ENCODE measurements around the gene CLCF1. TPM values are rescaled to one million over a fixed set of nuclear protein-coding genes. Genes with fewer than 3 reads are reported as not detected.

Gene CLCF1
- total RNA-seq, 6 experiments from 2014 or later: 8.9 to 12.8 (median 10.5) TPM

DNA sequence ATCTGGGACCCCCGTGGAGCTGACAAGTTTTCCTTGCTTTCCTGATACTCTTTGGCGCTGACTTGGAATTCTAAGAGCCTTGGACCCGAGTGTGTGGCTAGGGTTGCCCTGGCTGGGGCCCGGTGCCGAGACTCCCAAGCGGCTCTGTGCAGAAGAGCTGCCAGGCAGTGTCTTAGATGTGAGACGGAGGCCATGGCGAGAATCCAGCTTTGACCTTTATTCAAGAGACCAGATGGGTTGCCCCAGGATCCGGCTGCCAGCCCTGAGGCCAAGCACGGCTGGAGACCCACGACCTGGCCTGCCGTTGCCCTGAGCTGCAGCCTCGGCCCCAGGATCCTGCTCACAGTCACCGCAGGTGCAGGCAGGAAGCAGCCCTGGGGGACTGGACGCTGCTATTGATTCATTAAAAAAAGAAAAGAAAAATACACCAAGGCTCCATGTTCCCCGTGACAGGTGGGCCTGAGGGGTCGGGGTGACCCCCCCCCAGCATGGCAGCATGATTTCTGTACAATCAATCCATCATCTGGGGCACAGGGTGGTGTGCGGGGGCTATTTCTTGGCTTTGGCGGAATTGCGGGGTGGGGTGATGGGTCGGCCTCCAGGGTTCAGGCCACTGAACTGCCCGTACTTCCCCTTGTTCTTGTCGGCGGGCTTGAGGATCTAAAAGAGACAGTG, 24.7 kb upstream of the CLCF1 start:
- H3K36me3 Mint-ChIP-seq (ENCODE audit: low read depth): peaks cover 7% of the 10 kb centered on the region; the same call in 1 of the 2 replicates
- no peaks in the 10 kb centered on the region; the same call in 1 of the 2 replicates for H3K27me3 Mint-ChIP-seq (ENCODE audit: insufficient read depth)
- no peaks in the 10 kb centered on the region for H3K9me3 Mint-ChIP-seq
- H3K27ac Mint-ChIP-seq: no peak overlapping the region
- peaks cover 9% of the 10 kb centered on the region for H3K4me1 Mint-ChIP-seq (ENCODE audit: low read depth)
- DNase-seq: no peak
- H3K4me3 Mint-ChIP-seq: no peak overlapping the region
- TF ChIP-seq, protein P1, sequence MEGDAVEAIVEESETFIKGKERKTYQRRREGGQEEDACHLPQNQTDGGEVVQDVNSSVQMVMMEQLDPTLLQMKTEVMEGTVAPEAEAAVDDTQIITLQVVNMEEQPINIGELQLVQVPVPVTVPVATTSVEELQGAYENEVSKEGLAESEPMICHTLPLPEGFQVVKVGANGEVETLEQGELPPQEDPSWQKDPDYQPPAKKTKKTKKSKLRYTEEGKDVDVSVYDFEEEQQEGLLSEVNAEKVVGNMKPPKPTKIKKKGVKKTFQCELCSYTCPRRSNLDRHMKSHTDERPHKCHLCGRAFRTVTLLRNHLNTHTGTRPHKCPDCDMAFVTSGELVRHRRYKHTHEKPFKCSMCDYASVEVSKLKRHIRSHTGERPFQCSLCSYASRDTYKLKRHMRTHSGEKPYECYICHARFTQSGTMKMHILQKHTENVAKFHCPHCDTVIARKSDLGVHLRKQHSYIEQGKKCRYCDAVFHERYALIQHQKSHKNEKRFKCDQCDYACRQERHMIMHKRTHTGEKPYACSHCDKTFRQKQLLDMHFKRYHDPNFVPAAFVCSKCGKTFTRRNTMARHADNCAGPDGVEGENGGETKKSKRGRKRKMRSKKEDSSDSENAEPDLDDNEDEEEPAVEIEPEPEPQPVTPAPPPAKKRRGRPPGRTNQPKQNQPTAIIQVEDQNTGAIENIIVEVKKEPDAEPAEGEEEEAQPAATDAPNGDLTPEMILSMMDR (IDR thresholded peaks at IDR 0.05): no peak

DNA sequence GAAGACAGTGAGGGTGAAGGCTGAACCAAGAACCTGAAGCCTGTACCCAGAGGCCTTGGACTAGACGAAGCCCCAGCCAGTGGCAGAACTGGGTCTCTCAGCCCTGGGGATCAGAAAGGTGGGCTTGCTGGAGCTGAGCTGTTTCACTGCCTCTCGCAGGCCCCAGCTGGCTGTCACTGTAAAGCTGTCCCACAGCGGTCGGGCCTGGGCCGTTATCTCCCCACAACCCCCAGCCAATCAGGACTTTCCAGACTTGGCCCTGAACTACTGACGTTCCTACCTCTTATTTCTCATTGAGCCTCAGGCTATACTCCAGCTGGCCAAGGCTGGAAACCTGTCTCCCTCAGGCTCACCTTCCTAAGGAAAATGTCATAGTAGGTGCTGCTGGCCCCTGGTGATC, 24.1 kb upstream of the CLCF1 start:
- no peak overlapping the region for H3K27ac Mint-ChIP-seq
- peaks cover 7% of the 10 kb centered on the region; the same call in 1 of the 2 replicates for H3K36me3 Mint-ChIP-seq (ENCODE audit: low read depth)
- peaks cover 13% of the 10 kb centered on the region for H3K4me1 Mint-ChIP-seq (ENCODE audit: low read depth)
- no peak overlapping the region for H3K4me3 Mint-ChIP-seq
- TF ChIP-seq, protein P1 (IDR thresholded peaks at IDR 0.05): no peak
- no peaks in the 10 kb centered on the region; the same call in 1 of the 2 replicates for H3K27me3 Mint-ChIP-seq (ENCODE audit: insufficient read depth)
- DNase-seq: no peak
- no peaks in the 10 kb centered on the region for H3K9me3 Mint-ChIP-seq

DNA sequence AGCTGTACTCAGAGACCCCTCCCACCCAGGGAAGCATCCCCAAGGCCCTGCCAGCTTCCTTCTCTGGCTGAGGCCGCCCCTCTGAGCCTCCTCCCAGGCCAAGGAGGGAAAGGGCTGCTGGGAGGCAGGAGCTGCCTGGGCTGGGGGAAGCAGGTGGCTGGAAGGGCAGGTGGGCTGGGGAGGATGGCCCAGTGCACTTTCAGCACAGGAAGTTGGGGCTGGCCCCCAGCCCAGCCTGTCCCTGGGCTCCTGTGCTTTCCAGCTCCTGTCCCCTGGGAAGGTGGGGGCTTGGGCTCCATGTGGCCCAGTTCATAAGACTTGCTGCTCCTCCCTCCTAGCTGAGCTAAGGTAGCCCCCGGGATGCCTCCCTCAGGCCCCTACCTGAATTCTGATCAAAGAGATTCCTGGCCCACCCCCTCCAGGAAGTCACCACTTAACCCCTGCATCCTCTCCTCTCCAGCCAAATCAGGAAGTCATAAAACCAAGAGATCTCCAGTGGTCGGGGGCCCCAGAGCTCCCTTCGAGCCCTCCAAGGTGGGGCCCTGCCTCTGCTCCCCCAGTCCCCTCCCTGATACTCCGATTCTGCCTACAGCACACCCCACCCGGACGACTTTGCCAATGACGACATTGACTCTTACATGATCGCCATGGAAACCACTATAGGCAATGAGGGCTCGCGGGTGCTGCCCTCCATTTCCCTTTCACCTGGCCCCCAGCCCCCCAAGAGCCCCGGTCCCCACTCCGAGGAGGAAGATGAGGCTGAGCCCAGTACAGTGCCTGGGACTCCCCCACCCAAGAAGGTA, 23.4 kb upstream of the CLCF1 start:
- no peak for DNase-seq
- H3K4me1 Mint-ChIP-seq (ENCODE audit: low read depth): peaks cover 15% of the 10 kb centered on the region
- peaks cover 7% of the 10 kb centered on the region; the same call in 1 of the 2 replicates for H3K36me3 Mint-ChIP-seq (ENCODE audit: low read depth)
- no peaks in the 10 kb centered on the region; the same call in 1 of the 2 replicates for H3K27me3 Mint-ChIP-seq (ENCODE audit: insufficient read depth)
- H3K4me3 Mint-ChIP-seq: no peak overlapping the region
- peak overlapping the region; percentile 38; the same call in 1 of the 2 replicates for H3K27ac Mint-ChIP-seq
- TF ChIP-seq, protein P1 (IDR thresholded peaks at IDR 0.05): no peak
- H3K9me3 Mint-ChIP-seq: no peaks in the 10 kb centered on the region

DNA sequence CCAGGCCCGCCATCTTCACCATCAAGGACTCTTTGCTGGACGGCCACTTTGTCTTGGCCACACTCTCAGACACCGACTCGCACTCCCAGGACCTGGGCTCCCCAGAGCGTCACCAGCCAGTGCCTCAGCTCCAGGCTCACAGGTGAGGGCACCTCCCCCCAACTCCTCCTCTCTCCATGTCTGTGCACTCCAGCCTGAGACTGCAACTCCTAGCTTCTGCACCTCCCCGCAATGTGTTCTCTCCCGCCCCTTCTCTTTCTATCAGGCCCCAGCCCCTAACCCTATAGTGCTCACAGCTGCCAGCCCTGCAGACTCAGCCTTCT, 22.8 kb upstream of the CLCF1 start:
- H3K4me3 Mint-ChIP-seq: no peak overlapping the region
- no peak for DNase-seq
- peaks cover 16% of the 10 kb centered on the region for H3K4me1 Mint-ChIP-seq (ENCODE audit: low read depth)
- no peaks in the 10 kb centered on the region for H3K9me3 Mint-ChIP-seq
- H3K36me3 Mint-ChIP-seq (ENCODE audit: low read depth): peaks cover 7% of the 10 kb centered on the region; the same call in 1 of the 2 replicates
- H3K27me3 Mint-ChIP-seq (ENCODE audit: insufficient read depth): no peaks in the 10 kb centered on the region; the same call in 1 of the 2 replicates
- peak overlapping the region; percentile 29; the same call in 1 of the 2 replicates for H3K27ac Mint-ChIP-seq
- TF ChIP-seq, protein P1 (IDR thresholded peaks at IDR 0.05): no peak

DNA sequence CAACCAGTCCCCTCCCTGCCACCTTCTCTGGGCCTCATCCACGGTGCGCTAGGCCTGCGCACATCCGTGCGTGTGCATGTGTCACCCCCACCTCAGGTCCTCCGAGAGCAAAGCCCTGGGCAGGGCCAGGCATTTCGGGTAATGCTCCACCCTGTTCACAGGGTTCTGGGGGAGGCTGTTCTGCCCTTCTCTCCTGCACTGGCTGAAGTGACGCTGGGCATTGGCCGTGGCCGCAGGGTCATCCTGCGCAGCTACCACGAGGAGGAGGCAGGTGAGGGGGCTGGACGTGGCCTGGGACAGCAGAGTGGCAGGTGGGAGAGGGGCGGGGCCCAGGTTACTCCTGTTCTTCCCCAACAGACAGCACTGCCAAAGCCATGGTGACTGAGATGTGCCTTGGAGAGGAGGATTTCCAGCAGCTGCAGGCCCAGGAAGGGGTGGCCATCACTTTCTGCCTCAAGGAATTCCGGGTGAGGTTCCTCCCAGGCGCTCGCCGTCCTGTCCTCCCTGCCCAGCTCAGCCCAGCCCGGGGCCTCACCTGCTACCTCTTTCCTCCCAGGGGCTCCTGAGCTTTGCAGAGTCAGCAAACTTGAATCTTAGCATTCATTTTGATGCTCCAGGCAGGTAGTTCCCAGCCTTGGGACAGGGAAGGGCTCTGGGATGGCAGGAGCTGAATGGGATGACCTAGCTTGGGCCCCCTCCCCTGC, 22.3 kb upstream of the CLCF1 start:
- Mint-ChIP-seq H3K27ac (peak overlapping the region; percentile 29; the same call in 1 of the 2 replicates), H3K4me3 (no peak overlapping the region)

More for the DNA sequence above, 22.3 kb upstream of the CLCF1 start:
- no peaks in the 10 kb centered on the region for H3K9me3 Mint-ChIP-seq
- TF ChIP-seq, protein P1 (IDR thresholded peaks at IDR 0.05): no peak
- DNase-seq: no peak
- H3K36me3 Mint-ChIP-seq (ENCODE audit: low read depth): peaks cover 6% of the 10 kb centered on the region; the same call in 1 of the 2 replicates
- no peaks in the 10 kb centered on the region; the same call in 1 of the 2 replicates for H3K27me3 Mint-ChIP-seq (ENCODE audit: insufficient read depth)
- peaks cover 20% of the 10 kb centered on the region for H3K4me1 Mint-ChIP-seq (ENCODE audit: low read depth)

Data from HFFc6 (cell line).